Measurements from ENCODE around the gene RTP3.
"Not testable (repeated sequence)": the region's sequence is repeated elsewhere in the genome, so short reads cannot be mapped to it uniquely, and the experiment has no call there.

The RTP3 gene

DNA sequence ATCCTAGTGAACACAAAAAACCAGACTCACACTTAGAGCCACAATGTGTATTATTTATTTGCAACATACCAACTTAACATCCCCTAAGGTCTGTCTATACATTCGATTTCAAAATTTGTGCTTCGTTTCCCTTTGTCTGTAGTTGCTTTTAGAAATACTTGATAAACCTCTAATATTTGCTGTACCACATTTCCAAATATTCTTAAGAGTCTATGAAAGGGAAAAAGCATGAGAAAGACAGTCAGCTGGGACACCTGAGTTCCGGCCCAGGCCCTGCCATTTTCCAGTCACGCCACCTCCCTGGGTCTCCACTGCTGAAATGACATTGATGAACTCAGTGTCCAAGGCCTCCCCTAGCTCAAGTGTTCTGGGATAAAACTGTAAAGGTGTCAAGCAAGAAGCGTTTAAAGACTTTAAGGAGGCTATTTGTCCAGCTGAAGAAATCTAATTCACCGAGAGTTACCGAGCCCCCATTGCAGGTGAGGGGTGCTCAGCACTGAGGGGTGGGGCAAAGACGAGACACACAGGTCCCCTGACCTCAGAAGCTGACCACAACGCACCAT lies 41.7 kb downstream of the RTP3 start:
- H3K4me3 ChIP-seq (ENCODE audit: low read depth, low read length), result no peak overlapping the region
- H3K9me3 ChIP-seq (ENCODE audit: control insufficient read depth, insufficient read depth, low read depth, low read length), result no peaks in the 10 kb centered on the region
- peaks cover 20% of the 10 kb centered on the region for H3K4me1 ChIP-seq (ENCODE audit: control insufficient read depth, insufficient read depth, low read length)
- no peak overlapping the region for H3K9ac ChIP-seq (ENCODE audit: low read length)
- H3K27me3 ChIP-seq (ENCODE audit: control insufficient read depth, insufficient read depth, low read length), result no peaks in the 10 kb centered on the region
- no peaks in the 10 kb centered on the region for H3K36me3 ChIP-seq (ENCODE audit: control insufficient read depth, insufficient read depth, low read length)
- H3K27ac ChIP-seq (ENCODE audit: low read depth, low read length), result no peak overlapping the region

DNA sequence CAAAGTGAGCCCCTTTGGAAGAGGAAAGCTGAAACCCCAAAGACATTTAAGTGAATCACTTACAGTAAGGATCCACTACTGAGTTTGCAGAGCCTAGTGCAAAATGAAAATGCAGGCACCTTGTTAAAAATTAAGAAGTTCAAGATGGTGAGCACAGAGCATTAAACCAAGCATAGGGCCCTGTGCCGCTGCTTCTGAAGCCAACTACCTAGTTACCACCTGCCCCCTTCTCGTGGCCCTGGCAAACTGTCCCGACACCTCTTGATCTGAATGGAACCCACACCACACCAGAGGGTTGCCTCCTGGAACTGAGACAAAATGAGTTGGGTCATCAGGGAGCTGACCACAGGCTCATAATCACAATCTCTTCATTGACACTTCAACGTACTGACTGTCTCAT lies 42.8 kb downstream of the RTP3 start:
- Histone ChIP-seq H3K4me3 (ENCODE audit: low read depth, low read length) (no peak overlapping the region), H3K27ac (ENCODE audit: low read depth, low read length) (no peak overlapping the region), H3K36me3 (ENCODE audit: control insufficient read depth, insufficient read depth, low read length) (no peaks in the 10 kb centered on the region), H3K9ac (ENCODE audit: low read length) (no peak overlapping the region), H3K4me1 (ENCODE audit: control insufficient read depth, insufficient read depth, low read length) (peaks cover 30% of the 10 kb centered on the region), H3K27me3 (ENCODE audit: control insufficient read depth, insufficient read depth, low read length) (no peaks in the 10 kb centered on the region), H3K9me3 (ENCODE audit: control insufficient read depth, insufficient read depth, low read depth, low read length) (no peaks in the 10 kb centered on the region)

DNA sequence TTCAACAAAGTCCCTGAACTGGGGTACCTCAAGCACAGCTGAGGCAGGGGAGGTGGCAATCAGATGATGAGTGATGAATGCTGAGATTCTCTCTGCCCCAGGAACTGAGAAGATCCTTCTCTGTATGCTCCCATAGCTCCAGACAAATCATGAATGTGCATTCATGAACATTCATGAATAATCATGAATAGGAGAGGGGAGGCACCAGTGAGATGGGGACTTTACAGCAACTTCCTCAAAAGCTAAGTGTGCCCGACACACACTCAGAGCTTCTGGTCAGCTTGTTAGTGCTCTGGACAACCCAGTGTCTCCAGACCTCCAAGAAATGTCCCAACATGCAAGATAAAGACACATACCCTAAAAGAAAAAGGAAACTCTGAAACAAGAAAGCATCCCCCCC lies 44.1 kb downstream of the RTP3 start:
- Histone ChIP-seq H3K36me3 (ENCODE audit: control insufficient read depth, insufficient read depth, low read length) (no peaks in the 10 kb centered on the region), H3K9ac (ENCODE audit: low read length) (no peak overlapping the region), H3K4me1 (ENCODE audit: control insufficient read depth, insufficient read depth, low read length) (peaks cover 42% of the 10 kb centered on the region), H3K9me3 (ENCODE audit: control insufficient read depth, insufficient read depth, low read depth, low read length) (no peaks in the 10 kb centered on the region), H3K4me3 (ENCODE audit: low read depth, low read length) (no peak overlapping the region), H3K27me3 (ENCODE audit: control insufficient read depth, insufficient read depth, low read length) (no peaks in the 10 kb centered on the region), H3K27ac (ENCODE audit: low read depth, low read length) (no peak overlapping the region)

DNA sequence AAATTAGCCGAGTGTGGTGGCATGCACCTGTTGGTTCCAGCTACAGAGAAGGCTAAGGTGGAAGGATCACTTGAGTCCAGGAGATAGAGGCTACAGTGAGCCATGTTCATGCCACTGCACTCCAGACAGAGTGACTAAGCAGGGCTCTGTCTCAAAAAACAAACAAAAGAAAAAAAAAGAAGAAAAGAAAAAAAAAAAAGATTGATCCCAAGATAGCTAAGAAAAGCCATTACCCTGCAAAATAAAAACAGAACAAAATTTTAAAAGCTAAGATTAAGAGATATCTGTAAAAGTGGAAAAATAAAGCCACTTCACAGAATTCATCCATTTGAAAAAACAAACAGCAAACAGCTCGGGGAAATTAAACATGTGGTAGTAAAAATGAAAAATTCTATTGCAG lies 44.6 kb downstream of the RTP3 start:
- H3K9me3 ChIP-seq (ENCODE audit: control insufficient read depth, insufficient read depth, low read depth, low read length), result no peaks in the 10 kb centered on the region
- H3K4me3 ChIP-seq (ENCODE audit: low read depth, low read length), result no peak overlapping the region
- no peak overlapping the region for H3K27ac ChIP-seq (ENCODE audit: low read depth, low read length)
- H3K27me3 ChIP-seq (ENCODE audit: control insufficient read depth, insufficient read depth, low read length), result no peaks in the 10 kb centered on the region
- no peaks in the 10 kb centered on the region for H3K36me3 ChIP-seq (ENCODE audit: control insufficient read depth, insufficient read depth, low read length)
- H3K9ac ChIP-seq (ENCODE audit: low read length), result no peak overlapping the region
- H3K4me1 ChIP-seq (ENCODE audit: control insufficient read depth, insufficient read depth, low read length), result peaks cover 41% of the 10 kb centered on the region

DNA sequence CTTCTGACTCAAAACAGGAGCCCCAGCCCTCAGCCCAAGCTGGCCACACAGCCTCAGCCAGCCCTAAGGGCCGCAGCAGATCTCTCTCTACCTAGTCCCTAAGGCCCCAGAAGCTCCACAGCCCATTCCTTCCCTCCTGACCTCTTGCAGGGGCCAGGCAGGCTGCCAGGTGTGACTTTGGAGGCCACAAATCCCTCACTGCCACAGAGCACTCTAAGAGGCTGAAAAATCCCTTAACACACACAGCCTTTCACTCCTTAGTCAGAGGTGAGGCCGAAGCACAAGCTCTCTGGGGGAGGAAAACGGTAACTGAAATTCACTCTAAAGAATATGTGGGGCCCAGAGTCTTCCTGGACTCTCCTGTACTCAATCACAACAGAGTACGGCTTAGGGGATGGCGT lies 45.0 kb downstream of the RTP3 start:
- Histone ChIP-seq H3K9me3 (ENCODE audit: control insufficient read depth, insufficient read depth, low read depth, low read length) (no peaks in the 10 kb centered on the region), H3K4me3 (ENCODE audit: low read depth, low read length) (no peak overlapping the region), H3K27ac (ENCODE audit: low read depth, low read length) (no peak overlapping the region), H3K36me3 (ENCODE audit: control insufficient read depth, insufficient read depth, low read length) (no peaks in the 10 kb centered on the region), H3K27me3 (ENCODE audit: control insufficient read depth, insufficient read depth, low read length) (no peaks in the 10 kb centered on the region), H3K4me1 (ENCODE audit: control insufficient read depth, insufficient read depth, low read length) (peaks cover 36% of the 10 kb centered on the region), H3K9ac (ENCODE audit: low read length) (no peak overlapping the region)

DNA sequence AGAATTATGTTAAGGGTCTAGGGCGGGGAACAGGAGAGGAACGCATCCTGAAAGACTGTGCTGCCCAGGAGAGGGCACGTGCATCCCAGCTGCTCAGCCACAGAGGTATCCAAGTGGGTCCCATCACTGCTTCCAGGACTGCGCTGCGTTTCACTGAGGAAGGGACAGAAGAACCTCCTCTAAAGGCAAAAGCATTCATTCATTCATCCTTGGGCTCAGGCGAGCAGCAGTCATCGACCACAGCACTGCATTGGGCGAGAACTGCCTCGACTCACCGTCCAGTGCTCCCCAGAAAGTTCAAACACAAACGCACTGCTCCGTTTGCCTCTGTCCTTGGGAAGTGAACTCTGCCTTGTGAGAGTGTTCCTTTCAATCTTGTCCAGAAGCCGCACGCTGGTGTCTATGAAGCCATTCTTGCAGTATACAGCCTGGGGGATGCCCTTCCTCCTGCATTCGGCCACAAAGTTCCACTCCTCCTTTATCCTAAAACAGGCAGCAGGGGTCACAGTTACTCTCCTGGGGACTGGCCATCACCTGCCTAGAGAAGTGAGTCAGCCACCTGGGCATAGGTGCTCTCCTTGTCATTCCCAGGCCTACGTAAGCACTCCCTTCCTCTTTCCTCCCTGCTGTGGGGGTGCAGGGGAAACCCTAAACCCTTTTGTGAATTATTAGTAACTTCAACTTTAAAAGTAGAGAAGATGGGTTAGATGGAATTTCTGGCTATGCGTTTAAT lies 47.2 kb downstream of the RTP3 start:
- Histone ChIP-seq H3K27me3 (ENCODE audit: control insufficient read depth, insufficient read depth, low read length) (no peaks in the 10 kb centered on the region), H3K27ac (ENCODE audit: low read depth, low read length) (peak overlapping the region; percentile 47; the same call in 1 of the 2 replicates), H3K36me3 (ENCODE audit: control insufficient read depth, insufficient read depth, low read length) (peaks cover 8% of the 10 kb centered on the region), H3K4me3 (ENCODE audit: low read depth, low read length) (no peak overlapping the region), H3K9me3 (ENCODE audit: control insufficient read depth, insufficient read depth, low read depth, low read length) (peaks cover 17% of the 10 kb centered on the region), H3K4me1 (ENCODE audit: control insufficient read depth, insufficient read depth, low read length) (peaks cover 33% of the 10 kb centered on the region), H3K9ac (ENCODE audit: low read length) (peak overlapping the region; percentile 68)

DNA sequence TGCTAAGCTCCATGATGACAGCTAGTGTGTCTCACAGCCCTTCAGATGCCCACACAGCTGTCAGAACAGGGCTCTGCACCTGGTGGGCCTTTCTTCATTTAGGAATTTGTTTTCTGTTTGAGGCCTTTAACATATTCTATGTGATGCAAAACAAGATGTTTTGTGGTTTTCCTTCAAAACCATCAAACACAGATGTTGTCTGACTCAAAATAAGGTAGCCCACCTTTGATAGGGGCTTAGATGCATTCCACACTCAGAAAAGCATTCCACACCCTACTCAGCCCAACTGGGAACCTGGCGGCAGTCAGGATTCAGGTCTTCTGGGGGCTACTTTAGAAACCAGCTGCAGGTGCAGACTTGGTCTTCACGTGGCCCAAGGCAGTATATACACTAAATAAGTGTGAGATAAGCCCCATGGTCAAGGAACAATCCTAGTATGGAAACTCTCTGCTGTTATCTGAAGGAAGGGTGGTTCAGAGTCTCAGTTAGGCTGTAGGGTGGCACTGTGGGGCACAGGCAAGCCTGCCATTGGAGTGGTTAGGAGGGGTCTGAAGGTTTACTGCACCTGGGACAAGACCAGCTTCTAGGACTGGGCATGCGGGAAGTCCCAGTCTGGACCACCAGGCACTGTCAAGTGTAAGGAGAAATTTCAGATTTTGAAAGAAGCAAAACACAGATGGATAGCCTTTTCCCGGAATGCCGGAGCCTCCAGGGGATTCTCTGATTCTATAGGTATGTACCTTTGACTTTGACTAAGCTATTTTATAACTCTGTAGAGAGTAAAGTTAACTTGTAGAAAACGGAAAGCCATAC lies 48.2 kb downstream of the RTP3 start:
- Histone ChIP-seq H3K4me3 (ENCODE audit: low read depth, low read length) (peak overlapping the region; percentile 36; the same call in 1 of the 2 replicates), H3K9me3 (ENCODE audit: control insufficient read depth, insufficient read depth, low read depth, low read length) (peaks cover 19% of the 10 kb centered on the region), H3K27me3 (ENCODE audit: control insufficient read depth, insufficient read depth, low read length) (no peaks in the 10 kb centered on the region), H3K36me3 (ENCODE audit: control insufficient read depth, insufficient read depth, low read length) (peaks cover 15% of the 10 kb centered on the region), H3K4me1 (ENCODE audit: control insufficient read depth, insufficient read depth, low read length) (peaks cover 33% of the 10 kb centered on the region), H3K9ac (ENCODE audit: low read length) (peak overlapping the region; percentile 74), H3K27ac (ENCODE audit: low read depth, low read length) (peak overlapping the region; percentile 91)

DNA sequence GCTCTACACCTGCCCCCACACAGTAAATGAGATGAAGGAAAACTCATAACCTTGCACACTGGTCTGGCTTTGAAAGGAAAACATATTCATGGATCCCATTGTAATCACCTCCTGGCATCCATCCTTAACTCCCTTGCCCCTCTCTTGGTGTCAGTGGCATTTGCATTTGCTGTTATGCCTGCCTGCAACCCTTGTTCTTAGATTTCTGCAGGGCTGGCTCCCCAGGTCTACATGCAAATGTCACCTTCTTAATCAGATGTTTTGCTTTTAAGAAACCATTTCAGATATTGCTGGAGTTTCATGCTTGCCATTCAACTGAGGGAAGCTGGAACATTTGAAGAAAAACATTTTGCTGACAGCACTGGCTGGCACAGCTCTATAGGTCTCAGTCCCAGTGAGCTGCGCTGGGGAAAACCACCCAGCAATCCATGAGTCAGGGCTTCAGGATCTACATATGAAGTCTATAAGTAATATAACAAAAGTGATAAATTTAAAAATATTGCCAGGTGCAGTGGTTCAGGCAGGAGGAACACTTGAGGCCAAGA lies 49.2 kb downstream of the RTP3 start:
- Histone ChIP-seq H3K27ac (ENCODE audit: low read depth, low read length) (0 out of 2 replicates have a peak overlapping the region, but pooled peaks have one; percentile 91), H3K4me1 (ENCODE audit: control insufficient read depth, insufficient read depth, low read length) (peaks cover 33% of the 10 kb centered on the region), H3K27me3 (ENCODE audit: control insufficient read depth, insufficient read depth, low read length) (no peaks in the 10 kb centered on the region), H3K9ac (ENCODE audit: low read length) (peak overlapping the region; percentile 40), H3K4me3 (ENCODE audit: low read depth, low read length) (no peak overlapping the region), H3K9me3 (ENCODE audit: control insufficient read depth, insufficient read depth, low read depth, low read length) (peaks cover 19% of the 10 kb centered on the region), H3K36me3 (ENCODE audit: control insufficient read depth, insufficient read depth, low read length) (peaks cover 19% of the 10 kb centered on the region)

DNA sequence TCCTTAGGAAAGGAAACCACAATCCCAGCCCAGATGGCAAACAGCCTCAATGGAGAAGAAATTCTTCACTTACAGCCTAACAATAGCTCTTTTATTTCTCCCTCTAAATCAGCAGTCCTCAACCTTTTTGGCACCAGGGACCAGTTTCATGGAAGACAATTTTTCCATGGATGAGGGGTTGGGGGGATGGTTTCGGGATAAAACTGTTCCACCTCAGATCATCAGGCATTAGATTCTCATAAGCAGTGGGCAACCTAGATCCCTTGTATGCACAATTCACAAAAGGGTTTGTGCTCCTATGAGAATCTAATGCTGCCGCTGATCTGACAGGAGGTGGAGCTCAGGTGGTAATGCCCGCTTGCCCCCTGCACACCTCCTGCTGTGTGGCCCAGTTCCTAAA lies 50.8 kb downstream of the RTP3 start:
- not testable (repeated sequence) for H3K4me3 ChIP-seq (ENCODE audit: low read depth, low read length); H3K27ac ChIP-seq (ENCODE audit: low read depth, low read length); H3K9ac ChIP-seq (ENCODE audit: low read length); H3K27me3 ChIP-seq (ENCODE audit: control insufficient read depth, insufficient read depth, low read length)
- Histone ChIP-seq H3K9me3 (ENCODE audit: control insufficient read depth, insufficient read depth, low read depth, low read length) (peaks cover 19% of the 10 kb centered on the region), H3K36me3 (ENCODE audit: control insufficient read depth, insufficient read depth, low read length) (peaks cover 19% of the 10 kb centered on the region), H3K4me1 (ENCODE audit: control insufficient read depth, insufficient read depth, low read length) (peaks cover 29% of the 10 kb centered on the region)

DNA sequence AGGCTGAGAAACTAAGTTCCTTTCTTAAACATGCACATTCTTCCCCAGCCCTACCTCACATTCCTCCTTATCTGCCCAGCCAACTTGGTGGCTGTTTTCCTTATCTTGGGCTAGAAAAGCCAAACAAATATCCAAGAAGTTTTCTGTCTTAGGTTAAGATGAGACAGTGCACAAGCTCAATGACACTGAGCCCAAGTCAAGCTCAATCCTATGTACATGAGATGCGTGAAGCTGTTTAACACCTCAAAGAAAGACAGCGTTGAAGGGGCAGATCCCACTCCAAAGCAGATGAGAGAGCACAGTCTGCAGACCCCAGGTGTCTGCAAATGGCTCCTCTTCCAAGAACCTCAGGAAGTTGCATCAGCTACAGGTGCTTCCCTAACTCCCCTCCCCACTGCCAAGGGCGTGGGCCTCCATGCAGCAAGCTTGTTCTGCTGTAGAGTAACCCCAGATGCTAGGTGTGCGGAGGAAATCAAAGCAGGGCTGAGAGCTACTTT lies 51.7 kb downstream of the RTP3 start:
- H3K4me1 ChIP-seq (ENCODE audit: control insufficient read depth, insufficient read depth, low read length), result peaks cover 26% of the 10 kb centered on the region
- H3K27ac ChIP-seq (ENCODE audit: low read depth, low read length), result 0 out of 2 replicates have a peak overlapping the region, but pooled peaks have one; percentile 3
- H3K36me3 ChIP-seq (ENCODE audit: control insufficient read depth, insufficient read depth, low read length), result peaks cover 19% of the 10 kb centered on the region
- peaks cover 19% of the 10 kb centered on the region for H3K9me3 ChIP-seq (ENCODE audit: control insufficient read depth, insufficient read depth, low read depth, low read length)
- H3K9ac ChIP-seq (ENCODE audit: low read length), result no peak overlapping the region
- H3K27me3 ChIP-seq (ENCODE audit: control insufficient read depth, insufficient read depth, low read length), result no peaks in the 10 kb centered on the region
- no peak overlapping the region for H3K4me3 ChIP-seq (ENCODE audit: low read depth, low read length)

All from HUES6 (cell line).